ENCODE results near the gene COL9A2. TPM values are rescaled to one million over a fixed set of nuclear protein-coding genes. Genes with fewer than 3 reads are reported as not detected.

Gene COL9A2
- total RNA-seq, 1 experiment from 2014 or later = 0.50 TPM

DNA sequence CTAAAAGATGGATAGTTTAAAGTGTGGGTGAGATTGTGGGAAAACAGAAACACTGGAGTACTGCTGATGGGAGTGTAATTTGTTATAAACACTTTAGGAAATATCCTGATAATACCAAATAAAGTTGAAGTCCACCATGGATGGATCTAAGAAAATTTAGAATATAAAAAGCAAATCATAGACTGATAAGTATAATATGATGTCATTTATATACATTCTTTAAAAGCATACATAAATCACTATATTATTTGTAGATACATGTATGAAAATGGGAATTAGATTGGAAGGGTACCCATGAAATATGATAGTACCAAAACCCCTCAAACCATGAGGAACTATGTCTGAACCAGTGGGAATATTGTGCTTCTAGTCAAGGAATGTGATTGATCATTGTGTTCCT lies 51.2 kb downstream of the COL9A2 start:
- no peak for DNase-seq (ENCODE audit: extremely low read depth, low read depth)

GRCh38 chr1:40265298-40265697 lies 51.8 kb downstream of the COL9A2 start:
- no peak for DNase-seq (ENCODE audit: extremely low read depth, low read depth)

DNA sequence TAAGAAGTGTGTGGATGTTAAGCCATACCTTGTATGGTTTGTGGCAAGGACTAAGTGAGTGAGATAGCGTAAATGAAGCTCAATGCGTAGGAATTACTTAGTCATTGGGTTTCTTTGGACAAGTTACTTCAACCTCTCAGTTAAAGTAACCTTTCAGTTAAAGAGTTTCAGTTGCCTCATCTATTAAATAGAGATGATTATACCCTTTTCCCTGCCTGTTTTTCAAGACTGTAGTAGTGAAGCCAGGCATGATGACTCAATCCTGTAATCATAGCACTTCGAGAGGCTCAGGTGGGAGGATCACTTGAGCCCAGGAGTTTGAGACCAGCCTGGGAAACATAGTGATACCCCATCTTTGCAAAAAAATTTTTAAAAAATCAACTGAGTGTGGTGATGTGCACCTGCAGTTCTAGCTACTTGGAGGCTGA lies 52.7 kb downstream of the COL9A2 start:
- no peak for DNase-seq (ENCODE audit: extremely low read depth, low read depth)

DNA sequence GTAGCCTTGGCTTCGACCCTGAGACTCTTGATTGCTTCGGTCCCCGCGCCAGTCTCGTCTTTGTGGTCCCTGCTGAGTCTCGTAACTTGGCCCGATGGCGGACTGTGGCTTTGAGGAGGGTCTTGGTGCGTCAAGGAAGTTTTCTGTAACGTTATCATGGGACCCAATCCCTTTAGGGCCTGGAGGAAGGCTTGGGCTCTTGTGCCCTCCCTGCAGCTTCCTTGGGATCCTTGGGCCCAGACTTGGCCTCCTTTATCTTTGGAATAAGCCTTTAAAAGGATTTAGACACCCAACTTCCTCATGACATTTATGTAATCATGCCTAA lies 58.7 kb downstream of the COL9A2 start:
- DNase-seq (ENCODE audit: extremely low read depth, low read depth) = no peak

GRCh38 chr1:40257688-40258444 lies 59.2 kb downstream of the COL9A2 start, which contains the start of gene ZMPSTE24:
TSS of gene ZMPSTE24 (plus strand) at chr1:40258236. CDS start at chr1:40258272, 36 bp downstream.
- DNase-seq (ENCODE audit: extremely low read depth, low read depth) = peak; percentile 93

GRCh38 chr1:40257313-40257687 lies 59.8 kb downstream of the COL9A2 start:
- no peak for DNase-seq (ENCODE audit: extremely low read depth, low read depth)

GRCh38 chr1:40256401-40257084 lies 60.5 kb downstream of the COL9A2 start:
- DNase-seq (ENCODE audit: extremely low read depth, low read depth) = no peak

DNA sequence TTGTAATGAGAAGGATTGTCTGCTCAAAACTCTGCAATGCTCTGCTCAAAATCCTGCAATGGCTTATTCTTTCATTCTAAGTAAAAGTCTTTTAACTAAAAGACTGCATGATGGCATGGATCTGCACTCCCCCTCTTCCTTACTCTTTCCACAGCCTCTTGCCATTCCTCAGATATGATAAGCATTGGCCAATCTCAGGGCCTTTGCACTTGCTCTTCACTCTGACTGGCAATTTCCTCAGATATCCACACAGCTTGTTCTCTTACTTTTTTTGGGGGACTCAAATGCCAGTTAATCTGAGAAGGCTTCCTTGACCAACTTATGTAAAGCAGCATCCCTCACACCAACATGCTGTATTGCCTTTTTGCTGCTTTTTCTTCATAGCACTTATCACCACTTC lies 61.9 kb downstream of the COL9A2 start:
- DNase-seq (ENCODE audit: extremely low read depth, low read depth) = no peak

DNA sequence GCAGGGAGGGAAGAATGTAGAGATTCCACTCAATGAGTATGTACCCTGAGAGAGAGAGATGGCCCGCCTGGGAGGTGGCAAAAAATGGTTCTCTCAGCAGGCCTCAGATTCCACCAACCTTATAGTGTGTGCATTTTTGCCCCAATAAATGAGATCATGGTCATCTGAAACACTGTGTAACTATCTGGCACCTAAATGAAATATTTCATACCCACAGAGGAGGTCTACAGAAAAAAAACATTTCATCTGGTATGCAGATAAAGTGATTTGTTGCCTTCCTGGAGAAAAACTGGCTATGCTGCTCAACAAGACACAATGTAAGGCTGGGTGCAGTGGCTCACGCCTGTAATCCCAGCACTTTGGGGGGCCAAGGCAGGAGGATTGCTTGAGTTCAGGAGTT lies 64.5 kb downstream of the COL9A2 start:
- no peak for DNase-seq (ENCODE audit: extremely low read depth, low read depth)

DNA sequence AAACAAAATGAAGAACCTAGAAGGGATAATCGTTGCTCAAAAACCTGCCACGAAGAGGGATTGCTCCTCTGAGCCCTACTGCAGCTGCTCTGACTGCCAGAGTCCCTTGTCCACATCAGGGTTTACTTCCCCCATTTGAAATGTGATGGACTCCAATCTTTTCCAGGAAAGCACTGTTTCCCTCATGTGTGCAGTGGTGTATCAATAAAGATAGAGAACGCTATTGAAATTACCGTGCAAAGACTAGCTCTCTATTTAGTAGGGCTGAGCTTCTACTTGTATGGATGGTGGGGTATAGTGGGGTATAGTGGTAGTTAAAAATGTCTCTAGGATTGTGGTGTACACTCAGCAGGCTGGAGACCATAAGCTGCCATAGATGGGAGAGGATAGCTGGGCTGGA lies 65.6 kb downstream of the COL9A2 start:
- DNase-seq (ENCODE audit: extremely low read depth, low read depth) = no peak

Other genes starting within 250 kb of the COL9A2 start
- 149 and 152 TPM in 2 replicates for gene PPT1, start 220.0 kb downstream of the COL9A2 start, total RNA-seq (2014; rRNA removed; shearing (Covaris generic))
- 10.9 and 11.7 TPM in 2 replicates for gene RLF, start 155.9 kb downstream of the COL9A2 start, total RNA-seq (2014; rRNA removed; shearing (Covaris generic))
- gene TMCO2, start 69.3 kb downstream of the COL9A2 start, total RNA-seq (2014; rRNA removed; shearing (Covaris generic)) = not detected in 2 replicates
- gene ZMPSTE24, start 59.0 kb downstream of the COL9A2 start, total RNA-seq (2014; rRNA removed; shearing (Covaris generic)) = 91.7 and 92.2 TPM in 2 replicates
- gene SMAP2, start 56.4 kb upstream of the COL9A2 start, total RNA-seq (2014; rRNA removed; shearing (Covaris generic)) = 9.5 and 11.6 TPM in 2 replicates
- 8.9 and 12.2 TPM in 2 replicates for gene ZFP69B, start 133.2 kb upstream of the COL9A2 start, total RNA-seq (2014; rRNA removed; shearing (Covaris generic))
- gene ZFP69, start 160.0 kb upstream of the COL9A2 start, total RNA-seq (2014; rRNA removed; shearing (Covaris generic)) = 5.1 and 6.0 TPM in 2 replicates
- 3.3 and 3.9 TPM in 2 replicates for gene EXO5, start 191.5 kb upstream of the COL9A2 start, total RNA-seq (2014; rRNA removed; shearing (Covaris generic))
- gene ZNF684, start 214.4 kb upstream of the COL9A2 start, total RNA-seq (2014; rRNA removed; shearing (Covaris generic)) = 3.4 and 4.9 TPM in 2 replicates

Data from NCI-H460 (cell line).